CD14-positive monocyte (primary cell): ENCODE results near the gene CTNND1. TPM values are rescaled to one million over a fixed set of nuclear protein-coding genes. Genes with fewer than 3 reads are reported as not detected.
A peak's percentile ranks its signal among the peaks of the same experiment; 100 is the strongest.

Experiments used
- DNase-seq, 3 donors: peaks; one replicate each; pipeline ENCODE4 v3.0.0-alpha.2; 2011 to 2022
- H2AFZ ChIP-seq: 2 replicates; pipeline ENCODE4 v1.6.0; 2012; ENCODE audit warnings: mild to moderate bottlenecking, low read depth, low read length, inconsistent platforms; ENCODE audit not compliant: insufficient read depth, poor library complexity, severe bottlenecking
- H3K27ac ChIP-seq, 2 donors: 1 replicate in 1 of 2; 2 replicates in 1 of 2; pipeline ENCODE4 v1.5.1; 2012 to 2013; ENCODE audit warnings: low read length in 2 of 2, control low read depth in 1 of 2, inconsistent platforms in 1 of 2, low read depth in 1 of 2, mild to moderate bottlenecking in 1 of 2
- H3K27me3 ChIP-seq, 2 donors: one replicate each; pipeline versions ENCODE4 v1.6.0 to v1.6.1; 2011 to 2013; ENCODE audit warnings: low read length in 2 of 2; ENCODE audit not compliant: control insufficient read depth in 2 of 2, insufficient read depth in 2 of 2
- H3K36me3 ChIP-seq, 2 donors: replicated peaks in 1 of 2; 1 replicate in 1 of 2; 2 replicates in 1 of 2; pipeline versions ENCODE4 v1.5.1 to v1.6.1; 2012 to 2013; ENCODE audit warnings: low read length in 2 of 2, control low read depth in 1 of 2, inconsistent platforms in 1 of 2, mild to moderate bottlenecking in 1 of 2; ENCODE audit not compliant: insufficient read depth in 2 of 2, control insufficient read depth in 1 of 2
- H3K4me1 ChIP-seq, 2 donors: 1 replicate in 1 of 2; 2 replicates in 1 of 2; pipeline versions ENCODE4 v1.5.1 to v1.6.1; 2012 to 2013; ENCODE audit warnings: low read length in 2 of 2, control low read depth in 1 of 2, inconsistent platforms in 1 of 2, mild to moderate bottlenecking in 1 of 2, moderate library complexity in 1 of 2; ENCODE audit not compliant: insufficient read depth in 2 of 2, control insufficient read depth in 1 of 2
- H3K4me2 ChIP-seq: replicated peaks from 2 replicates; pipeline ENCODE3; 2012; ENCODE audit warnings: low read length, moderate library complexity, mild to moderate bottlenecking; ENCODE audit not compliant: poor library complexity, severe bottlenecking; ENCODE audit errors: extremely low read depth
- H3K4me3 ChIP-seq, 3 experiments: fragments of 200-600 bp in 1 of 3; sonication (generic) in 1 of 3; replicated peaks in 1 of 3; 1 replicate in 2 of 3; 2 replicates in 1 of 3; pipeline ENCODE4 v1.5.1; 2011 to 2013; ENCODE audit warnings: low read length in 3 of 3, mild to moderate bottlenecking in 3 of 3, control low read depth in 2 of 3, low read depth in 2 of 3, inconsistent platforms in 1 of 3, moderate library complexity in 1 of 3
- H3K79me2 ChIP-seq: 2 replicates; pipeline ENCODE4 v1.6.0; 2012; ENCODE audit warnings: mild to moderate bottlenecking, control low read depth, inconsistent platforms, low read length, moderate library complexity; ENCODE audit not compliant: insufficient read depth
- H3K9ac ChIP-seq: 2 replicates; pipeline ENCODE4 v1.6.0; 2017; ENCODE audit warnings: low read length, mild to moderate bottlenecking; ENCODE audit not compliant: insufficient read depth, poor library complexity, severe bottlenecking
- H3K9me3 ChIP-seq, 2 donors: replicated peaks in 1 of 2; 1 replicate in 1 of 2; 2 replicates in 1 of 2; pipeline versions ENCODE4 v1.5.1 to v1.6.1; 2012 to 2013; ENCODE audit warnings: low read length in 2 of 2, control low read depth in 1 of 2; ENCODE audit not compliant: control insufficient read depth in 1 of 2, insufficient read depth in 1 of 2
- H4K20me1 ChIP-seq: 2 replicates; pipeline ENCODE4 v1.6.0; 2012; ENCODE audit warnings: mild to moderate bottlenecking, low read length, control low read depth, moderate library complexity; ENCODE audit not compliant: insufficient read depth
- H3K27ac Mint-ChIP-seq, 7 donors: one replicate each; pipeline ENCODE4 v1.8.0; 2020; ENCODE audit warnings: mild to moderate bottlenecking in 7 of 7, mixed read lengths in 7 of 7, moderate library complexity in 6 of 7, inconsistent platforms in 2 of 7
- H3K27me3 Mint-ChIP-seq, 3 donors: one replicate each; pipeline ENCODE4 v1.8.0; 2021 to 2022; ENCODE audit warnings: low read depth in 3 of 3, mild to moderate bottlenecking in 3 of 3, mixed read lengths in 3 of 3, moderate library complexity in 3 of 3, inconsistent platforms in 1 of 3
- H3K36me3 Mint-ChIP-seq, 2 donors: one replicate each; pipeline ENCODE4 v1.8.0; 2020; ENCODE audit warnings: mixed read lengths in 2 of 2, inconsistent platforms in 1 of 2, mild to moderate bottlenecking in 1 of 2
- H3K4me1 Mint-ChIP-seq: one replicate; pipeline ENCODE4 v1.8.0; 2020; ENCODE audit warnings: mild to moderate bottlenecking, mixed read lengths
- H3K4me3 Mint-ChIP-seq, 2 donors: one replicate each; pipeline ENCODE4 v1.8.0; 2020; ENCODE audit warnings: mild to moderate bottlenecking in 2 of 2, mixed read lengths in 2 of 2, moderate library complexity in 1 of 2
- H3K9me3 Mint-ChIP-seq, 7 donors: one replicate each; pipeline ENCODE4 v1.8.0; 2020 to 2022; ENCODE audit warnings: mixed read lengths in 7 of 7, mild to moderate bottlenecking in 6 of 7, moderate library complexity in 6 of 7, inconsistent platforms in 2 of 7
- CTCF ChIP-seq: fragments of 200-600 bp; IDR thresholded peaks from one replicate; pipeline ENCODE4 v1.8.0; 2022; ENCODE audit warnings: antibody characterized with exemption, mild to moderate bottlenecking
- WGBS: methylation state at CpG from one replicate; pipeline ENCODE4 v1.1.5; 2013; ENCODE audit warnings: missing lambda C conversion rate; ENCODE audit not compliant: insufficient coverage; 5-methylcytosine and 5-hydroxymethylcytosine counted together
- intact Hi-C, 2 donors: fragments of 100-400 bp; cut with micrococcal nuclease; formaldehyde crosslinking; loops; one replicate each; pipeline versions ENCODE4 v1.15.0 to v1.15.1; 2023
- polyA plus RNA-seq, 3 donors: library from polyadenylated mRNA; depleted of rRNA in 1 of 3; unstranded in 2 of 3; stranded (reverse) in 1 of 3; fragments of 300-500 nt in 2 of 3; fragments of >200 nt in 1 of 3; fragmentation: Illumina TruSeq in 2 of 3; gene quantifications; 1 replicate in 2 of 3; 2 replicates in 1 of 3; pipeline ENCODE4 v1.2.3, GENCODE V29; 2012 to 2021

CTNND1 gene
- polyA plus RNA-seq, 3 donors = 10.8 to 36.0 (median 13.7) TPM

- no peak overlapping the region for H3K9ac ChIP-seq
- H3K4me3 Mint-ChIP-seq = no peak overlapping the region
- H3K4me3 ChIP-seq = no peak overlapping the region
- H2AFZ ChIP-seq = no peak overlapping the region
- no peak for TF ChIP-seq CTCF
- peaks cover 27% of the 10 kb centered on the region for H4K20me1 ChIP-seq
- peaks cover 14% of the 10 kb centered on the region for H3K4me1 Mint-ChIP-seq
- H3K9me3 ChIP-seq = no peaks in the 10 kb centered on the region
- H3K4me2 ChIP-seq = no peak overlapping the region
- H3K36me3 ChIP-seq = peaks cover 31 to 51% of the 10 kb centered on the region in 2 donors
- no peaks in the 10 kb centered on the region for H3K27me3 ChIP-seq
- WGBS = 93% methylated on average over 5 of the region's 5 CpGs
- H3K4me1 ChIP-seq = peaks cover 15 to 17% of the 10 kb centered on the region in 2 donors
- intact Hi-C loops = no loop called here
- H3K36me3 Mint-ChIP-seq = peaks cover 41 to 43% of the 10 kb centered on the region in 2 donors
- no peaks in the 10 kb centered on the region for H3K9me3 Mint-ChIP-seq
- H3K27me3 Mint-ChIP-seq = no peaks in the 10 kb centered on the region
- peaks cover 22% of the 10 kb centered on the region for H3K79me2 ChIP-seq
- no peak for DNase-seq
- no peak overlapping the region for H3K27ac ChIP-seq
- peak overlapping the region in 3 of 7 donors; percentile 21 to 71 (median 28) for H3K27ac Mint-ChIP-seq
Measured at GRCh38 chr11:57745206-57745605, 16.4 kb upstream of the CTNND1 start.

DNA sequence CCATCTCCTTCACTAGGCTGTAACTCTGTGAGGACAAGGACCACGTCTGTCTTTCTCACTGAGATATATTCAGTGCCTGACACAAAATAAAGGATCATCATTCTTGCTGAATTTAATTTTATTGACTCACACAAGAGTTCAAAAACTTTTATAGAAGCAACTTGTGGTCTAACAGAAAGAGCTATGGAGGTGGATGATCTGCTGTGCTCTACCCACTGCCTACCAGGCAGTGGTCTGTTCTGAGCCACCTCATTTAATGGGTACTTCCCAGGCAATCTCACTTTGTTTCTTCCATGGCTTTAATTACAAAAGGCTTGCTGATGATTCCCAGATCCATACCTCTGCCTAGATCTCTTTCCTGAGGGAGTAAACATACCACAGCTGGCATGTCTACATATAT lies 14.7 kb upstream of the CTNND1 start:
- no CpG with 5 or more reads among the region's 1 CpG for WGBS

More for the DNA sequence above, 14.7 kb upstream of the CTNND1 start:
- Histone ChIP-seq H3K4me2 (no peak overlapping the region), H3K9ac (no peak overlapping the region), H3K36me3 (peaks cover 31 to 48% of the 10 kb centered on the region in 2 donors), H3K27ac (no peak overlapping the region), H2AFZ (no peak overlapping the region), H3K79me2 (peaks cover 16% of the 10 kb centered on the region), H3K4me1 (peaks cover 9% of the 10 kb centered on the region in 2 donors), H4K20me1 (peaks cover 24% of the 10 kb centered on the region), H3K27me3 (no peaks in the 10 kb centered on the region), H3K9me3 (no peaks in the 10 kb centered on the region), H3K4me3 (no peak overlapping the region)
- no peak for TF ChIP-seq CTCF
- Mint-ChIP-seq H3K4me1 (peaks cover 13% of the 10 kb centered on the region), H3K36me3 (peaks cover 40 to 45% of the 10 kb centered on the region in 2 donors), H3K9me3 (no peaks in the 10 kb centered on the region), H3K4me3 (no peak overlapping the region), H3K27ac (peak overlapping the region in 2 of 7 donors; percentile 1 to 60), H3K27me3 (no peaks in the 10 kb centered on the region)
- DNase-seq = no peak
- intact Hi-C loops = no loop called here
